ENCODE data around the gene RBM47. TPM values are rescaled to one million over a fixed set of nuclear protein-coding genes. Genes with fewer than 3 reads are reported as not detected.

RBM47 gene
- total RNA-seq, 1 donor from 2014 or later, result 0.37 TPM

DNA sequence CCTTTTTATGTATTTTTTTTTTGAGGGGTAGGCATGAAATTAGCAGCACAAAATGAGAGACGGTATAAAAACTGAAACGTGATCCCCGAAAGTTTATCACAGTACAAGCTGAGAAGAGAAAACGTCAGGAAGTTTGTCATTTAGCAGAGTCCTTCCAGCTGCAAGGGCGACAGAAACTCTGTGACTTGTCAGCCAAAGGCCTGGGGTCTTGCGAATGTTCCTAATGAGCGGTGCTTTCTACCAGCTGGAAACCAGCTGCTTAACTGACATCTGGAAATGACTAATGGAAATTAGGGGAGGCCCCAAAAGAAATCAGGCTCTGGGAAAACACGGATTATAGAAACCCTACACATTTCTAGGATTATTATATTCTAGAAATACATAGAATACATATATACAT lies 228.0 kb downstream of the RBM47 start:
- Mint-ChIP-seq H3K27ac (ENCODE audit: unreplicated experiment) (no peak overlapping the region), H3K4me3 (no peak overlapping the region)

DNA sequence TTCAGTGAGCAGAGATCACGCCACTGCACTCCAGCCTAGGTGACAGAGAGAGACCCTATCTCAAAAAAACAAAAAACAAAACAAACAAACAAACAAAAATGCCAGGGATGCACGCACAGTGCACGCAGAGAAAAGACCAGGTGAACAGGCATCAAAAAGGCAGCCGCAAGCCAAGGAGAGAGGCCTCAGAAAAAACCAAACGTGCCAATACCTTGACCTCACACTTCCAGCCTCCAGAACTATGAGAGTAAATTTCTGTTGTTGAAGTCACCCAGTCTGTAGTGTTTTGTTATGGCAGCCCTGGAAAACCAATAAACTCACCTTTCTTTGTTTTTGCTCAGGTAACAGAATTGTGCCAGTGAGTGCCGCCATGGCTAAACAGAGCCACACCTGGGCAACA lies 228.6 kb downstream of the RBM47 start:
- no peak overlapping the region for H3K4me3 Mint-ChIP-seq
- H3K4me1 Mint-ChIP-seq, result peaks cover 5% of the 10 kb centered on the region
- H3K36me3 Mint-ChIP-seq (ENCODE audit: low read depth), result peaks cover 2% of the 10 kb centered on the region
- H3K27ac Mint-ChIP-seq (ENCODE audit: unreplicated experiment), result no peak overlapping the region
- DNase-seq (ENCODE audit: low read depth, low spot score), result no peak
- H3K27me3 Mint-ChIP-seq (ENCODE audit: low read depth), result no peaks in the 10 kb centered on the region
- TF ChIP-seq, protein P1, sequence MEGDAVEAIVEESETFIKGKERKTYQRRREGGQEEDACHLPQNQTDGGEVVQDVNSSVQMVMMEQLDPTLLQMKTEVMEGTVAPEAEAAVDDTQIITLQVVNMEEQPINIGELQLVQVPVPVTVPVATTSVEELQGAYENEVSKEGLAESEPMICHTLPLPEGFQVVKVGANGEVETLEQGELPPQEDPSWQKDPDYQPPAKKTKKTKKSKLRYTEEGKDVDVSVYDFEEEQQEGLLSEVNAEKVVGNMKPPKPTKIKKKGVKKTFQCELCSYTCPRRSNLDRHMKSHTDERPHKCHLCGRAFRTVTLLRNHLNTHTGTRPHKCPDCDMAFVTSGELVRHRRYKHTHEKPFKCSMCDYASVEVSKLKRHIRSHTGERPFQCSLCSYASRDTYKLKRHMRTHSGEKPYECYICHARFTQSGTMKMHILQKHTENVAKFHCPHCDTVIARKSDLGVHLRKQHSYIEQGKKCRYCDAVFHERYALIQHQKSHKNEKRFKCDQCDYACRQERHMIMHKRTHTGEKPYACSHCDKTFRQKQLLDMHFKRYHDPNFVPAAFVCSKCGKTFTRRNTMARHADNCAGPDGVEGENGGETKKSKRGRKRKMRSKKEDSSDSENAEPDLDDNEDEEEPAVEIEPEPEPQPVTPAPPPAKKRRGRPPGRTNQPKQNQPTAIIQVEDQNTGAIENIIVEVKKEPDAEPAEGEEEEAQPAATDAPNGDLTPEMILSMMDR (conservative IDR thresholded peaks at IDR 0.05), result no peak
- H3K9me3 Mint-ChIP-seq, result peaks cover 2% of the 10 kb centered on the region

More for the DNA sequence above, 228.0 kb downstream of the RBM47 start:
- TF ChIP-seq, protein P1 (conservative IDR thresholded peaks at IDR 0.05), result no peak
- no peak for DNase-seq (ENCODE audit: low read depth, low spot score)
- Mint-ChIP-seq H3K36me3 (ENCODE audit: low read depth) (peaks cover 2% of the 10 kb centered on the region), H3K4me1 (no peaks in the 10 kb centered on the region), H3K9me3 (peaks cover 2% of the 10 kb centered on the region), H3K27me3 (ENCODE audit: low read depth) (no peaks in the 10 kb centered on the region)

DNA sequence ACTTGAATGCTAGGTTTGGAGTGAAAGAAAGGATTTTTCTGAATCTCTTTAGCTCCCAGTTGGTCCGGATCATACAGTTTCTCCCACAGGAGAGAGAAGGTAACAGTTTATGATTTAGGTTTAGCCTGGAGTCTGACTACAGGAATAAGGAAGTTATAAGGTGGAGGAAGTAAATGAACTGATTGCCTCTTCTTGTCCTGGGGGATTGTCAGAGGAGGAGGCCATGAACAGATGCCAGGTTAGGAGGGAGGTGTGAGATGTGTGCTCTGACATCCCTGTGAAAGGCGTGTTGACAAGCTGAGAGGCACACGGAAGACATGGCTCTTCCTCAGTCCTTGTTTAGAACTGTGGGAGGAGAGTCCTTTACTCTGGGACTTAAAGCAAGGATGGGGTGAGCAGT lies 230.1 kb downstream of the RBM47 start:
- Mint-ChIP-seq H3K36me3 (ENCODE audit: low read depth) (no peaks in the 10 kb centered on the region), H3K4me1 (peaks cover 16% of the 10 kb centered on the region), H3K27ac (ENCODE audit: unreplicated experiment) (no peak overlapping the region), H3K9me3 (no peaks in the 10 kb centered on the region), H3K4me3 (no peak overlapping the region), H3K27me3 (ENCODE audit: low read depth) (no peaks in the 10 kb centered on the region)
- TF ChIP-seq, protein P1 (conservative IDR thresholded peaks at IDR 0.05), result no peak
- no peak for DNase-seq (ENCODE audit: low read depth, low spot score)

DNA sequence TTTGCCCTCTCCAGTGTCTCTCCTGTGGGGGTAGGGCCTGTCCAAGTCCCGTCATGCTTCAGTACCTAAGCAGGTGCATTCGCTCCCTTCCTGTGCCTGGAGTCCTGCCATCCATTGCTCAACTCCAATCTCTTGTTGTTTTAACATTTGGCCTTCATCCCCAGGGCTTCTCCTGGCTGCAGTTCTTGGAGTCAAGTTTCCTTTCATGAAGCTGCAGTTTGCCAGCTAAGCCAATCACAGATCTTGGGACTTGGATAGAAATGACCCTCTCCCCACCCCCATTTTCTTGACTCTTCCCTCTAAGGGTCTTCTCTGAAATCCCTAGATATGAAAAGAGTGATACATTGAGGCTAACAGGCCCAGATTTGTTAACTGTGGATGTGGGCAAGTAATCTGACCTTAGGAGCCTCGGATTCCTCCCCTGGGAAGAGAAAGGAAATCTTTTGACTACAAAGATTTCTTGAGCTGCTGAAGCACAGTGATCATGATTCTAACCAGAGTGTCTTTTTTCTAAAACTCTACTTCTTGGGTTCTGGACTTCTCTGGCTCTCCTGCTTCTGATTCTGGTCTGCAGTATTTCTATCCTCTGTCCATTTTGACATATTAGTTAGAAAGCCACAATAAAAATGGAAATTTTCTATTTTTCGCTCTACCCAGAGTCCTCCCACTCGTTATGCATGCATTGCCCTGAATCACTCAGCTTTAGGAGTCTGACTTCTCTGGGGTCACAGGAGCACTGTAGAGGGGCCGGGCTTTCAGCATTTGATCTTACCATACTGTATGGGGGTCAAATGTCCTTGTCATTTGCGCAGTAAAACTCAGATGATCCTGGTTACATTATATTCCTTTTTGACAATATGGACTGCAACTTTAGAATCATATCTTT lies 233.5 kb downstream of the RBM47 start:
- H3K4me1 Mint-ChIP-seq, result peaks cover 25% of the 10 kb centered on the region
- DNase-seq (ENCODE audit: low read depth, low spot score), result peak; percentile 9
- no peaks in the 10 kb centered on the region for H3K9me3 Mint-ChIP-seq
- no peaks in the 10 kb centered on the region for H3K27me3 Mint-ChIP-seq (ENCODE audit: low read depth)
- peak overlapping the region; percentile 61 for H3K27ac Mint-ChIP-seq (ENCODE audit: unreplicated experiment)
- TF ChIP-seq, protein P1 (conservative IDR thresholded peaks at IDR 0.05), result no peak
- H3K4me3 Mint-ChIP-seq, result peak overlapping the region; percentile 75
- H3K36me3 Mint-ChIP-seq (ENCODE audit: low read depth), result no peaks in the 10 kb centered on the region

DNA sequence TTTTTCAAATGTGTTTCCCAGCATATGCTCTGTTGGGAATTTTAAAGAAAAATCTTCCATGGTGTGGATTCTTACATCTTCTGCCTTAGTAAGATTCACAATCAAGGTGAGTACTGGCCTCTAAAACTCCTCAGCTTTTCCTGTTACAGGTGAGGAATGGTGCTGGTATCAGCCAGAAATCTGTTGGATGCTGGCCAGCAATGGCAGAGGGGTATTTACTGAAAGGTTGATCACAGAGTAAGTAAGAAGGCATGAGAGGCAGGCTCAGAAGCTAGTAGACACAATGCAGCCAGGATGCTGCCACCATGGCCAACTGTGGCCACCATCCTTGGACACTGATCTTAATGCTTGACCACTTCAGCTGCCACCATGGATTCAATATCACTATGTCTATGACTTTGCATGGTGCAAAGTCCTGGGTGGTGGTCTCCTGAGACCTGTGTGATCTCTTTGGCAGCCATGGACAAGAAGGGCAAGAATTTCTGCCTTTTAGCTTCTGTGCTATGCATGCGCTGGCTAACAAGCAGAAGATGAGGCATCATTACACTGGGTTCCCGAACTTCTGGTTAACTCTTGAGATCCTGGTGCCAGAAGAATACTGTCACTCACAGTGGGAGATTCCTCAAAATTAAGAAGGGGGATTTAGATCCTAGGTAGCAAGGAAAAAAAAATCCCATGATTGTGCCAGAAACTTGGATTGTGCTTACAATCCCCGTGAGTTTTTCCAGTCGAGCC lies 234.3 kb downstream of the RBM47 start:
- H3K27me3 Mint-ChIP-seq (ENCODE audit: low read depth), result no peaks in the 10 kb centered on the region
- H3K36me3 Mint-ChIP-seq (ENCODE audit: low read depth), result no peaks in the 10 kb centered on the region
- H3K4me3 Mint-ChIP-seq, result no peak overlapping the region
- H3K9me3 Mint-ChIP-seq, result no peaks in the 10 kb centered on the region
- TF ChIP-seq, protein P1 (conservative IDR thresholded peaks at IDR 0.05), result no peak
- peaks cover 25% of the 10 kb centered on the region for H3K4me1 Mint-ChIP-seq
- no peak for DNase-seq (ENCODE audit: low read depth, low spot score)
- peak overlapping the region; percentile 61 for H3K27ac Mint-ChIP-seq (ENCODE audit: unreplicated experiment)
